Measurements from ENCODE around the gene SLITRK3. TPM values are rescaled to one million over a fixed set of nuclear protein-coding genes. Genes with fewer than 3 reads are reported as not detected.

SLITRK3 gene, protein sequence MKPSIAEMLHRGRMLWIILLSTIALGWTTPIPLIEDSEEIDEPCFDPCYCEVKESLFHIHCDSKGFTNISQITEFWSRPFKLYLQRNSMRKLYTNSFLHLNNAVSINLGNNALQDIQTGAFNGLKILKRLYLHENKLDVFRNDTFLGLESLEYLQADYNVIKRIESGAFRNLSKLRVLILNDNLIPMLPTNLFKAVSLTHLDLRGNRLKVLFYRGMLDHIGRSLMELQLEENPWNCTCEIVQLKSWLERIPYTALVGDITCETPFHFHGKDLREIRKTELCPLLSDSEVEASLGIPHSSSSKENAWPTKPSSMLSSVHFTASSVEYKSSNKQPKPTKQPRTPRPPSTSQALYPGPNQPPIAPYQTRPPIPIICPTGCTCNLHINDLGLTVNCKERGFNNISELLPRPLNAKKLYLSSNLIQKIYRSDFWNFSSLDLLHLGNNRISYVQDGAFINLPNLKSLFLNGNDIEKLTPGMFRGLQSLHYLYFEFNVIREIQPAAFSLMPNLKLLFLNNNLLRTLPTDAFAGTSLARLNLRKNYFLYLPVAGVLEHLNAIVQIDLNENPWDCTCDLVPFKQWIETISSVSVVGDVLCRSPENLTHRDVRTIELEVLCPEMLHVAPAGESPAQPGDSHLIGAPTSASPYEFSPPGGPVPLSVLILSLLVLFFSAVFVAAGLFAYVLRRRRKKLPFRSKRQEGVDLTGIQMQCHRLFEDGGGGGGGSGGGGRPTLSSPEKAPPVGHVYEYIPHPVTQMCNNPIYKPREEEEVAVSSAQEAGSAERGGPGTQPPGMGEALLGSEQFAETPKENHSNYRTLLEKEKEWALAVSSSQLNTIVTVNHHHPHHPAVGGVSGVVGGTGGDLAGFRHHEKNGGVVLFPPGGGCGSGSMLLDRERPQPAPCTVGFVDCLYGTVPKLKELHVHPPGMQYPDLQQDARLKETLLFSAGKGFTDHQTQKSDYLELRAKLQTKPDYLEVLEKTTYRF
- not detected for total RNA-seq

DNA sequence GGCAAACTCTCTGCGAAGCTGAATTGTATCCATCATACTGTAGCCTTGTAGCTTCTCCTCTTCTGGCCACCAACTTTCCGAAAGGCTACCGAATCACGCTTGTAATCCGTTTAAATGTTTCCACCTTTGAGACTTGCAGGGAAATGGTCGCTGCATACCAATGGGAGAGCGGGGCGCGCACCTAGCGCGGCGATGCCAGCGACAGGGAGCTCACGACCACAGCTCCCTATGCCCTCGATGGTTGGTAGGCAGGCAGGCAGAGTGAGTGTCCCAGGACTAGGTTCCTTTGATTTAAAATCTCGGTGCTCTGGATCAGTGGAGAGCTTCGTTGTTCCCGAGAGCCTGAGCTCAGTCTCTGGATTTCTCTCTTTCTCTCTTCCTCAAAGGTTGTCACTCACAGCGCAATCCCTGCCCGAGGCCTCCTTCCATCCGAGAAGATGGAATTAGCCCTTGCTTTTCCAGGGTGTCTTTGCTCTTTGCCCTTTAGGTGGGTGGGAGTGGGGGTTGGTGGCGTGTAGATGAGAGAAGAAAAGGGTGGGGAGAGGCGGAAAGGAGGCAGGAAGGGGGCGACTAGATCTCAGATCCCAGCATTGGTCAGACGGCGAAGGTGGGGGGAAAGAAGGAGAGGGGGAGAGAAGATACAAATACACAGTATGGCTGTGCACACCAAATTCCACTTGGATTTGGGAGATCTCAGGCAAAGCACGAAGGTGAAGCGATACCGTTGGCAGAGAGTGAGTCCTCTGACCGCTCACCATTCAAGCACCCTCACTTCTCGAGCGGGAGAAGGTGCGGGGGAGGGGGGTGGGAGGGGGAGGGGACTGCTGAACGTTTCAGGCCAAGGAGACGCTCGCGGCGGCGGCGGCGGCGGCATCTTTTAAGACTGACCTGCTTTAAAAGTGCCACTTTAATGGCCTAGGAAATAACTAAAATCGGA lies at the start of gene SLITRK3:
SLITRK3 (minus strand) TSS at position 745 of the 937 bp plus-strand sequence. CDS start 5,554 bp downstream, outside the sequence.
- no peak for ATAC-seq
- Mint-ChIP-seq H3K27me3 (peaks cover 60% of the 10 kb centered on the region), H3K27ac (no peak within 1 kb of the TSS), H3K36me3 (ENCODE audit: low read depth) (no peaks in the 10 kb centered on the region), H3K9me3 (ENCODE audit: low read depth) (no peaks in the 10 kb centered on the region), H3K4me3 (peak within 1 kb of the TSS; percentile 52), H3K4me1 (peaks cover 21% of the 10 kb centered on the region)
- ChIA-PET POLR2A (interaction anchor here (0.5 kb wide), 1 partner anchor 839 kb away, joined by 3 read pairs; no protein-coding TSS in a partner anchor), CTCF (interaction anchor here (0.8 to 1.1 kb wide), 2 partner anchors 11 to 668 kb away, joined by 3 to 5 read pairs; no protein-coding TSS in a partner anchor)
- DNase-seq = no peak
- intact Hi-C loops (cut with DNase I, micrococcal nuclease) = no loop called here

DNA sequence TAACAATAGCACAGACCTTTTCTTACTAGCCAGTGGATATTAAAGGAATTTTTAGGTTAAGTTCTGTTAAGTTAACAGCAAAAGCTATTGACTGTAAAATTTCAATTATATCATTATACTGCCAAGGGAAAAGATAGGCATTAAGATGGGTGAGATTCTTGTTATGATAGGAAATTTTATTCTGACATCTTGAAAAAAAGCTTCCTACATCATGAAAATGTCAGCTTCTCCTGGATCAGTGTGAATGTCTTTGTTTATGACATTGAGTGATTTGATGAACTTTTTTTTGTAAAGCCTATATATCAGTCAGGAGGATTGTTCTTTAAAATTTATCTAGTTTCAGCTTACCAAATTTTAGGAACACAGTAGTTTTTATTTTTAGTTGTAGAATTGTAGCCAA lies 47.4 kb upstream of the SLITRK3 start:
- no peak for ATAC-seq
- Mint-ChIP-seq H3K36me3 (ENCODE audit: low read depth) (no peaks in the 10 kb centered on the region), H3K27me3 (no peaks in the 10 kb centered on the region), H3K4me3 (no peak overlapping the region), H3K27ac (no peak overlapping the region), H3K9me3 (ENCODE audit: low read depth) (peaks cover 2% of the 10 kb centered on the region), H3K4me1 (no peaks in the 10 kb centered on the region)
- ChIA-PET CTCF (no interaction called here), POLR2A (no interaction called here)
- intact Hi-C loops (cut with DNase I, micrococcal nuclease) = no loop called here
- DNase-seq = no peak

DNA sequence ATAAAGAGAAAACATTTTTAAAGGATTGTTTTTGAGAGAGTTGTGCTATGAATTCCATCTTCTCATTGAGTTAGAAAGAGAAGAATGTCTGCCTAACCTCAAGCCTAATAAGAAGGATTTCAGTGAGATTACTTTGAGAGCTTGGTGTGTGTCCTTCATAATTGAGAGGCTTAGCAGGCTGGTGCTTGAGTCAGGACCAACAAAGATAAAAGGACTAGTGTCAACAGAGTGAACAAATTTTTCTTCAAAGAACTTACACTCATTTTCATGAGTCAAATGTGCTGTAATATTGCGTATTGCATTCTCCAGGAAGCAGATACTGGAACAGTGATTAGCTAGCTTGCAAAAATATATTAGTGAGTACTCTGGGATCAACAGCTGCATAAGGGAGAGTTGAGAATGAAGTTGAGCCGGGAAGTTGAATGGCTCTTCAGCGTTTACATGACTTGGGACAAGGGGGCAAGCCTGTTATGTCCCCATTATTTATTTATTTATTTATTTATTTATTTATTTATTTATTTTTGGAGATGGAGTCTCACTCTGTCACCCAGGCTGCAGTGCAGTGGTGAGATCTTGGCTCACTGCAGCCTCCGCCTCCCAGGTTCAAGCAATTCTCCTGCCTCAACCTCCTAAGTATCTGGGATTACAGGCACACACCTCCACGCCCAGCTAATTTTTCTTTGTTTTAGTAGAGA lies 37.5 kb upstream of the SLITRK3 start:
- Mint-ChIP-seq H3K9me3 (ENCODE audit: low read depth) (peaks cover 2% of the 10 kb centered on the region), H3K4me3 (no peak overlapping the region), H3K4me1 (no peaks in the 10 kb centered on the region), H3K36me3 (ENCODE audit: low read depth) (no peaks in the 10 kb centered on the region), H3K27me3 (no peaks in the 10 kb centered on the region), H3K27ac (no peak overlapping the region)
- ATAC-seq (no peak), DNase-seq (no peak)
- intact Hi-C loops (cut with DNase I, micrococcal nuclease) = no loop called here
- CTCF ChIA-PET = interaction anchor here (1.1 to 1.2 kb wide), 2 partner anchors 26 to 27 kb away, joined by 3 to 4 read pairs; no protein-coding TSS in a partner anchor
- POLR2A ChIA-PET = no interaction called here

DNA sequence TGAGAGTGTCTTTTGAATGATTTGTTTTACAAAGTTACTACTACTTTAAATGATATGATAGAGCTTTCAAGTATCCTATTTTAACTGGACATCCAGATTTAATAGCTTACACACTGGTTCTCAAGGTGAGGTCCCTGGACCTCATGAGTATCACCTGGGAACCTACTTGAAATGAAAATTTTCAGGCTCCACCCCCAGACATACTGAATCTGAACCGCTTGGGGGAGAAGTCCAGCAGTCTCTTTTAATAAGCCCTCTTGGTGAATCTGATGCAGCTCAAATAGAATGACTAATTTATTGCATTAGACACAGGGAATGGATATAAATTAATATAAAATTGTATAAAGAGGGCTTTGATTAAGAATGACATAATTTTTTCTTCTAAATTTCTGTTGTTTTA lies 29.4 kb upstream of the SLITRK3 start:
- H3K27ac Mint-ChIP-seq = no peak overlapping the region
- CTCF ChIA-PET = interaction anchor here (0.6 kb wide), 1 partner anchor 22 kb away, joined by 6 read pairs; no protein-coding TSS in a partner anchor
- no peak for ATAC-seq
- intact Hi-C loops (cut with DNase I, micrococcal nuclease) = no loop called here
- no peaks in the 10 kb centered on the region for H3K4me1 Mint-ChIP-seq
- no peaks in the 10 kb centered on the region for H3K27me3 Mint-ChIP-seq
- no peaks in the 10 kb centered on the region for H3K36me3 Mint-ChIP-seq (ENCODE audit: low read depth)
- no peaks in the 10 kb centered on the region for H3K9me3 Mint-ChIP-seq (ENCODE audit: low read depth)
- no peak for DNase-seq
- H3K4me3 Mint-ChIP-seq = no peak overlapping the region
- POLR2A ChIA-PET = no interaction called here

DNA sequence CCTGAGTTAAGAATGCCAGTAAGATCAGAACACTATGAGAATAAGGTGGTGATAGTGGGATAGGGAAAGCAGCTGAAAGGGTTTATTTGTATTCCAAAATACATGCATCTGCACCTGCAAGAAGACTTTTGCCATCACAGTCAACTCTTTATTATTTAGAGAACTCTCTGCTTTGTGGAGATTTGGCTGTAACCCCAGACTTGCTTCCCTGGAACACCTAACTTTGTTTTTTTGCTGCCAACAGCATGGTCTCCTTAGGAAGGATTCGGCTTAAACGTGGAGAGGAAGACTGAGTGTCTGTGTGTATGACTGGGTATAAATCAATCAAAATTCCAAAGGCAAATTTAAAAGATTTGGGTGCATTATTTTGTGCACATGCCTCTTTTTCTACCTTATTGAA lies 21.6 kb upstream of the SLITRK3 start:
- ChIA-PET CTCF (no interaction called here), POLR2A (no interaction called here)
- H3K27ac Mint-ChIP-seq = no peak overlapping the region
- H3K27me3 Mint-ChIP-seq = no peaks in the 10 kb centered on the region
- no peaks in the 10 kb centered on the region for H3K4me1 Mint-ChIP-seq
- no peaks in the 10 kb centered on the region for H3K36me3 Mint-ChIP-seq (ENCODE audit: low read depth)
- ATAC-seq (no peak), DNase-seq (no peak)
- intact Hi-C loops (cut with DNase I, micrococcal nuclease) = no loop called here
- H3K9me3 Mint-ChIP-seq (ENCODE audit: low read depth) = peaks cover 5% of the 10 kb centered on the region
- no peak overlapping the region for H3K4me3 Mint-ChIP-seq

DNA sequence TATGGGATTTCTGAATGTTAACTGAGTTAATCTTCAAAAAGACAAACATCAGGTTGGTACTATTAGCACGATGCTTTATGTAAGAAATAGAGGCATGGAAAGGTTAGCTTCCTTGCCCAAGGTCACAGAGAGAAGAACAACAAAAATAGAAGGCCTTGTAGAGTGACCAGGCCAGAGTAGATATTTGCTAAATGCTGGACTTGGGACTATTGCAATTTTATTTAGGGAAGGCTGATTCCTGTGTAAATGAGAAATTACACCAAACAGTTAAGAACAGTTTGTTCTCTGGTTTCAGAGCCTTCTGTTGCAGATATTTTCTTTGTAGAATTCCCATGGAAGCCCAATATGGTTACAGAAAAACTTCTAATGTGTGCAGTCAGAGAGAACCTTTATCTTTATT lies 16.4 kb upstream of the SLITRK3 start:
- H3K9me3 Mint-ChIP-seq (ENCODE audit: low read depth) = no peaks in the 10 kb centered on the region
- POLR2A ChIA-PET = no interaction called here

DNA sequence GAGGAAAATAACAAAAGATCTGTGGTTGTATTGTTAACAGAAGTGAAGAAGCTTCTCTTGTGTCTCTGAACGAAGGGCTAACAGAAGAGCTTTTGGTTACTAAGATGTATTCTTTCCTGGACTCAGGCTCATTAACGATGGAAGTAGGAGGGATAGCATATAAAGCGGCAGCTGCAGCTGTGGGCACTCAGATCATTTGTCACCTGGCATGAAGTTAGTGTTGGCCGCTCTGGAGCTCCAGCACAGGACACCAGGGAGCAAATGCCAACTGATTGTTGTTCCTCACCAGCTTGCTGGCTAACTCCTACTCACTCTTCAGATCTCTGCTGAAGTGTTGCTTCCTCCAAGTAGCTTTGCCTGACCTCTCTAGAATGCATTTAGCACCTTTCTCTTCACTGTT lies 15.5 kb upstream of the SLITRK3 start:
- DNase-seq (no peak), ATAC-seq (no peak)
- Mint-ChIP-seq H3K9me3 (ENCODE audit: low read depth) (no peaks in the 10 kb centered on the region), H3K4me3 (no peak overlapping the region), H3K36me3 (ENCODE audit: low read depth) (no peaks in the 10 kb centered on the region), H3K4me1 (peaks cover 2% of the 10 kb centered on the region), H3K27ac (no peak overlapping the region), H3K27me3 (peaks cover 2% of the 10 kb centered on the region)
- CTCF ChIA-PET = no interaction called here
- intact Hi-C loops (cut with DNase I, micrococcal nuclease) = no loop called here
- POLR2A ChIA-PET = no interaction called here

More for the DNA sequence above, 16.4 kb upstream of the SLITRK3 start:
- CTCF ChIA-PET = no interaction called here
- Mint-ChIP-seq H3K27me3 (no peaks in the 10 kb centered on the region), H3K36me3 (ENCODE audit: low read depth) (no peaks in the 10 kb centered on the region), H3K27ac (no peak overlapping the region), H3K4me3 (no peak overlapping the region), H3K4me1 (no peaks in the 10 kb centered on the region)
- DNase-seq (no peak), ATAC-seq (no peak)
- intact Hi-C loops (cut with DNase I, micrococcal nuclease) = no loop called here

DNA sequence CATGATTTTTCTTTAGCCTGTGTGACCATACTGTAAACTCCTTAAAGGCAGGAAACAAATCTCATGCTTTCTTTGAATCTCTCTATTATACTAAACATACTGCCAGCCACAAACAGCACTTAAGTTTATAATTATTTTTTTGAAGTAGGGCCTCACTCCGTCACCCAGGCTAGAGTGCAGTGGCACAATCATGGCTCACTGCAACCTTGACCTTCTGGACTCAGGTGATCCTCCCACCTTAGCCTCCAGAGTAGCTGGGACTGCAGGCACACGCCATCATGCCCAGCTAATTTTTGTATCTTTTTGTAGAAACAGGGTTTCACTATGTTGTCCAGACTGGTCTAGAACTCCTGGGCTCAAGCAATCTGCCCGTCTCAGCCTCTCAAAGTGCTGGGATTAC lies 14.5 kb upstream of the SLITRK3 start:
- no peaks in the 10 kb centered on the region for H3K36me3 Mint-ChIP-seq (ENCODE audit: low read depth)
- peaks cover 2% of the 10 kb centered on the region for H3K4me1 Mint-ChIP-seq
- POLR2A ChIA-PET = no interaction called here
- DNase-seq (no peak), ATAC-seq (no peak)
- peaks cover 4% of the 10 kb centered on the region for H3K27me3 Mint-ChIP-seq
- no peak overlapping the region for H3K27ac Mint-ChIP-seq
- no peak overlapping the region for H3K4me3 Mint-ChIP-seq
- H3K9me3 Mint-ChIP-seq (ENCODE audit: low read depth) = no peaks in the 10 kb centered on the region
- CTCF ChIA-PET = no interaction called here
- intact Hi-C loops (cut with DNase I, micrococcal nuclease) = no loop called here

DNA sequence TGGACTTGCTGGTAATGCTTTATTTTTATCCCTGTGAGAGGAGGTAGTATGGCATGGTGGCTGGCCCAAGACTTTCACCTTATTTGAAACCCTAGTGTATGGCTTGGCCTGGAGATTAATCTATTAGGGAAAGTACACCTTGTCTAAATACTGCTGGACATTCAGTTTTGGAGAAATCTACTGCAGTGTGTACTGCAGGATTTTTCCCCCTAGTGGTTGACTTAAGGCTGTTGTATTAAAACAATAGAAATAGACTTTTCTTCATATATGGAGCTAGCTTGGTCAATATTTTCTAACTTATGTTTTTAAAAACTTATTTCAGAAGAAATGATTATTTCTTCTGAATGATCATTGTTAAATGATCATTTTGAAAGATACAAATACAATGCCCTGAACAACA lies 13.9 kb upstream of the SLITRK3 start:
- ATAC-seq (no peak), DNase-seq (no peak)
- POLR2A ChIA-PET = no interaction called here
- no peaks in the 10 kb centered on the region for H3K36me3 Mint-ChIP-seq (ENCODE audit: low read depth)
- CTCF ChIA-PET = no interaction called here
- intact Hi-C loops (cut with DNase I, micrococcal nuclease) = no loop called here
- H3K9me3 Mint-ChIP-seq (ENCODE audit: low read depth) = no peaks in the 10 kb centered on the region
- peaks cover 2% of the 10 kb centered on the region for H3K4me1 Mint-ChIP-seq
- no peak overlapping the region for H3K27ac Mint-ChIP-seq
- H3K4me3 Mint-ChIP-seq = no peak overlapping the region
- H3K27me3 Mint-ChIP-seq = peaks cover 4% of the 10 kb centered on the region

DNA sequence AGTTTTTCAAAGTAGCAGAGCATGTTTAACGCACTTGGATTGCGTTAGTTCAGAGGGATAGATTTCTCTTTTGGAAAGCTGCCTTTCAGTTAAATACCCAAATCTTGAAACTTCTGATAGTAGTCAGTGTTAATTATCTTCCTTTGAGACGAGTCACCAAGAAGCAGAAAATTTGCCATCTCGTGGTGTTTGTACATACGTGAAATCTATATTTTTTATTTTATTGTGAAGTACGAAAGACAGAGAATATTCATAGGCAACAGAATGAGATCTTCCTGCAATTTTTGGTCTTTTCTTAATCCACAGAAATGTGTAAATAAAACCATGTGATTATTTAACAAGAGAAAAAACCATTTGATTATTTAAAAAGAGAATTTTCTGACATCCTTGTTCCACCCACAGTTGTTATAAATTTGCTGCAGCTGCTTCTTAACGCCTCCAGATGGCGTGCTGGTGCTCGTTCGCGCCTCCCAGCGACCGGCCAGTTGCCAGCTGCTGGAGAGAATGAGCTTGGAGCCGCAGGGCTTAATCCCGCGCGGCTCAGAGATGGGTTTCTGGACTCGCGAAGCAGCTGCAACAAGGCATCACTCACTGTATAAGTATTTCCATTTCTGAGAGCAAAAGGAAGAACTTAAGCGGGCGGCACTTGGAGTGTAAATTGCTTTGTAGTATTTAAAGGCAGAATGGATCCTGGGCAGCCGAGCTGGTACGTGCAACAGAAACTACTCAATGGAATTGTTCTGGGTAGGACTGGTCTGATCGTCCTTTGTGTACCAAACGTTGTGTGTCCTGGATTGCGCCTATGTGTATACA lies 10.5 kb upstream of the SLITRK3 start:
- H3K4me3 Mint-ChIP-seq = no peak overlapping the region

More for the DNA sequence above, 10.5 kb upstream of the SLITRK3 start:
- peak; percentile 70 for DNase-seq
- no peaks in the 10 kb centered on the region for H3K9me3 Mint-ChIP-seq (ENCODE audit: low read depth)
- intact Hi-C loops (cut with DNase I, micrococcal nuclease) = no loop called here
- H3K4me1 Mint-ChIP-seq = peaks cover 2% of the 10 kb centered on the region
- no peaks in the 10 kb centered on the region for H3K36me3 Mint-ChIP-seq (ENCODE audit: low read depth)
- ChIA-PET POLR2A (no interaction called here), CTCF (interaction anchor here (0.6 to 1.8 kb wide), 11 partner anchors 9 to 1045 kb away, joined by 3 to 5 read pairs (median 4); partner anchors contain the start of gene SLITRK3)
- H3K27me3 Mint-ChIP-seq = peaks cover 7% of the 10 kb centered on the region
- peak; percentile 83 for ATAC-seq
- no peak overlapping the region for H3K27ac Mint-ChIP-seq
